ENCODE results near the gene HIGD1C.

DNA sequence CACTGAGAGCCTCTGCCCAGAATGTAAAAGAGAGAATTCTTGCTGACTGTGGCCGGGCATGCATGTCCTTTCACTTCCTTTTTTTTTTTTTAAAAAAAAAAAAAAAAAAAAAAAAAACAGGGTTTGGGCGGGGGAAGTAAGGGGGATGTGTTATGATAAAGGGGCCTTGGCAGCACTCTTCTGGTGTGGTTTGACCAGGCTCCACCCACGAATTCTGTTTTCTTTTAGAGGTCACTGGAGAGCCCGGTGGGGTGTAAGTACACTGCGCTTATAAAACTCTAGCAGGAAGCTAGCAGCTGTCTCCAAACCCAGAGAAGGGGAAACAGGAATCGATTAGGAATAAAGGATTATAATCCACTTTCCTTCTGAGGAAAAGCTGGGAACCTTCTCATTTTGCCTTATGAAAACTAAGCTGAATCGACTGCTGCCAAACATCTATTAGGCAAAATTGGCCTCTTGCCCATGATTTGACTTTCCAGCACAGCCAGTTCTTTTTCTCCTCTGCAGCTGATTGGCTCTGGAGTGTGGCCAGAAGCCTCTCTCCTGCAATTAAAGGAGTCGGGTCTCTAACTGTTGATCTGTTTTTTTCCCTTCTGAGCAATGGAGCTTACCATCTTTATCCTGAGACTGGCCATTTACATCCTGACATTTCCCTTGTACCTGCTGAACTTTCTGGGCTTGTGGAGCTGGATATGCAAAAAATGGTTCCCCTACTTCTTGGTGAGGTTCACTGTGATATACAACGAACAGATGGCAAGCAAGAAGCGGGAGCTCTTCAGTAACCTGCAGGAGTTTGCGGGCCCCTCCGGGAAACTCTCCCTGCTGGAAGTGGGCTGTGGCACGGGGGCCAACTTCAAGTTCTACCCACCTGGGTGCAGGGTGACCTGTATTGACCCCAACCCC lies 27.7 kb upstream of the HIGD1C start:
- TF ChIP-seq, protein P1, sequence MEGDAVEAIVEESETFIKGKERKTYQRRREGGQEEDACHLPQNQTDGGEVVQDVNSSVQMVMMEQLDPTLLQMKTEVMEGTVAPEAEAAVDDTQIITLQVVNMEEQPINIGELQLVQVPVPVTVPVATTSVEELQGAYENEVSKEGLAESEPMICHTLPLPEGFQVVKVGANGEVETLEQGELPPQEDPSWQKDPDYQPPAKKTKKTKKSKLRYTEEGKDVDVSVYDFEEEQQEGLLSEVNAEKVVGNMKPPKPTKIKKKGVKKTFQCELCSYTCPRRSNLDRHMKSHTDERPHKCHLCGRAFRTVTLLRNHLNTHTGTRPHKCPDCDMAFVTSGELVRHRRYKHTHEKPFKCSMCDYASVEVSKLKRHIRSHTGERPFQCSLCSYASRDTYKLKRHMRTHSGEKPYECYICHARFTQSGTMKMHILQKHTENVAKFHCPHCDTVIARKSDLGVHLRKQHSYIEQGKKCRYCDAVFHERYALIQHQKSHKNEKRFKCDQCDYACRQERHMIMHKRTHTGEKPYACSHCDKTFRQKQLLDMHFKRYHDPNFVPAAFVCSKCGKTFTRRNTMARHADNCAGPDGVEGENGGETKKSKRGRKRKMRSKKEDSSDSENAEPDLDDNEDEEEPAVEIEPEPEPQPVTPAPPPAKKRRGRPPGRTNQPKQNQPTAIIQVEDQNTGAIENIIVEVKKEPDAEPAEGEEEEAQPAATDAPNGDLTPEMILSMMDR (conservative IDR thresholded peaks at IDR 0.05; ENCODE audit: low read depth in 2 of 2) = no peak
- TF ChIP-seq POLR2AphosphoS5 (IDR thresholded peaks at IDR 0.05; ENCODE audit: low read depth) = peak; percentile 15; the same call in 1 of the 2 replicates
- no peak for TF ChIP-seq EZH2 (IDR thresholded peaks at IDR 0.05; ENCODE audit: low read depth, unreplicated experiment)
- no peak for TF ChIP-seq EZH2phosphoT487 (IDR thresholded peaks at IDR 0.05; ENCODE audit: unreplicated experiment)
- TF ChIP-seq, protein P2, sequence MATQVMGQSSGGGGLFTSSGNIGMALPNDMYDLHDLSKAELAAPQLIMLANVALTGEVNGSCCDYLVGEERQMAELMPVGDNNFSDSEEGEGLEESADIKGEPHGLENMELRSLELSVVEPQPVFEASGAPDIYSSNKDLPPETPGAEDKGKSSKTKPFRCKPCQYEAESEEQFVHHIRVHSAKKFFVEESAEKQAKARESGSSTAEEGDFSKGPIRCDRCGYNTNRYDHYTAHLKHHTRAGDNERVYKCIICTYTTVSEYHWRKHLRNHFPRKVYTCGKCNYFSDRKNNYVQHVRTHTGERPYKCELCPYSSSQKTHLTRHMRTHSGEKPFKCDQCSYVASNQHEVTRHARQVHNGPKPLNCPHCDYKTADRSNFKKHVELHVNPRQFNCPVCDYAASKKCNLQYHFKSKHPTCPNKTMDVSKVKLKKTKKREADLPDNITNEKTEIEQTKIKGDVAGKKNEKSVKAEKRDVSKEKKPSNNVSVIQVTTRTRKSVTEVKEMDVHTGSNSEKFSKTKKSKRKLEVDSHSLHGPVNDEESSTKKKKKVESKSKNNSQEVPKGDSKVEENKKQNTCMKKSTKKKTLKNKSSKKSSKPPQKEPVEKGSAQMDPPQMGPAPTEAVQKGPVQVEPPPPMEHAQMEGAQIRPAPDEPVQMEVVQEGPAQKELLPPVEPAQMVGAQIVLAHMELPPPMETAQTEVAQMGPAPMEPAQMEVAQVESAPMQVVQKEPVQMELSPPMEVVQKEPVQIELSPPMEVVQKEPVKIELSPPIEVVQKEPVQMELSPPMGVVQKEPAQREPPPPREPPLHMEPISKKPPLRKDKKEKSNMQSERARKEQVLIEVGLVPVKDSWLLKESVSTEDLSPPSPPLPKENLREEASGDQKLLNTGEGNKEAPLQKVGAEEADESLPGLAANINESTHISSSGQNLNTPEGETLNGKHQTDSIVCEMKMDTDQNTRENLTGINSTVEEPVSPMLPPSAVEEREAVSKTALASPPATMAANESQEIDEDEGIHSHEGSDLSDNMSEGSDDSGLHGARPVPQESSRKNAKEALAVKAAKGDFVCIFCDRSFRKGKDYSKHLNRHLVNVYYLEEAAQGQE (IDR thresholded peaks at IDR 0.05; ENCODE audit: unreplicated experiment) = no peak
- TF ChIP-seq CREB1 (CRISPR knock-in tag; IDR thresholded peaks at IDR 0.05; ENCODE audit: low read depth) = no peak
- 0 out of 2 replicates have a peak, but pooled peaks have one; percentile 7 for TF ChIP-seq ZNF331 (CRISPR knock-in tag; IDR thresholded peaks at IDR 0.05; ENCODE audit: low read depth)
- no peak for TF ChIP-seq JUNB (IDR thresholded peaks at IDR 0.05; ENCODE audit: unreplicated experiment)
- peak; percentile 4; the same call in 1 of the 2 replicates for TF ChIP-seq NANOG (IDR thresholded peaks at IDR 0.05; ENCODE audit: borderline replicate concordance)
- TF ChIP-seq, protein P3, sequence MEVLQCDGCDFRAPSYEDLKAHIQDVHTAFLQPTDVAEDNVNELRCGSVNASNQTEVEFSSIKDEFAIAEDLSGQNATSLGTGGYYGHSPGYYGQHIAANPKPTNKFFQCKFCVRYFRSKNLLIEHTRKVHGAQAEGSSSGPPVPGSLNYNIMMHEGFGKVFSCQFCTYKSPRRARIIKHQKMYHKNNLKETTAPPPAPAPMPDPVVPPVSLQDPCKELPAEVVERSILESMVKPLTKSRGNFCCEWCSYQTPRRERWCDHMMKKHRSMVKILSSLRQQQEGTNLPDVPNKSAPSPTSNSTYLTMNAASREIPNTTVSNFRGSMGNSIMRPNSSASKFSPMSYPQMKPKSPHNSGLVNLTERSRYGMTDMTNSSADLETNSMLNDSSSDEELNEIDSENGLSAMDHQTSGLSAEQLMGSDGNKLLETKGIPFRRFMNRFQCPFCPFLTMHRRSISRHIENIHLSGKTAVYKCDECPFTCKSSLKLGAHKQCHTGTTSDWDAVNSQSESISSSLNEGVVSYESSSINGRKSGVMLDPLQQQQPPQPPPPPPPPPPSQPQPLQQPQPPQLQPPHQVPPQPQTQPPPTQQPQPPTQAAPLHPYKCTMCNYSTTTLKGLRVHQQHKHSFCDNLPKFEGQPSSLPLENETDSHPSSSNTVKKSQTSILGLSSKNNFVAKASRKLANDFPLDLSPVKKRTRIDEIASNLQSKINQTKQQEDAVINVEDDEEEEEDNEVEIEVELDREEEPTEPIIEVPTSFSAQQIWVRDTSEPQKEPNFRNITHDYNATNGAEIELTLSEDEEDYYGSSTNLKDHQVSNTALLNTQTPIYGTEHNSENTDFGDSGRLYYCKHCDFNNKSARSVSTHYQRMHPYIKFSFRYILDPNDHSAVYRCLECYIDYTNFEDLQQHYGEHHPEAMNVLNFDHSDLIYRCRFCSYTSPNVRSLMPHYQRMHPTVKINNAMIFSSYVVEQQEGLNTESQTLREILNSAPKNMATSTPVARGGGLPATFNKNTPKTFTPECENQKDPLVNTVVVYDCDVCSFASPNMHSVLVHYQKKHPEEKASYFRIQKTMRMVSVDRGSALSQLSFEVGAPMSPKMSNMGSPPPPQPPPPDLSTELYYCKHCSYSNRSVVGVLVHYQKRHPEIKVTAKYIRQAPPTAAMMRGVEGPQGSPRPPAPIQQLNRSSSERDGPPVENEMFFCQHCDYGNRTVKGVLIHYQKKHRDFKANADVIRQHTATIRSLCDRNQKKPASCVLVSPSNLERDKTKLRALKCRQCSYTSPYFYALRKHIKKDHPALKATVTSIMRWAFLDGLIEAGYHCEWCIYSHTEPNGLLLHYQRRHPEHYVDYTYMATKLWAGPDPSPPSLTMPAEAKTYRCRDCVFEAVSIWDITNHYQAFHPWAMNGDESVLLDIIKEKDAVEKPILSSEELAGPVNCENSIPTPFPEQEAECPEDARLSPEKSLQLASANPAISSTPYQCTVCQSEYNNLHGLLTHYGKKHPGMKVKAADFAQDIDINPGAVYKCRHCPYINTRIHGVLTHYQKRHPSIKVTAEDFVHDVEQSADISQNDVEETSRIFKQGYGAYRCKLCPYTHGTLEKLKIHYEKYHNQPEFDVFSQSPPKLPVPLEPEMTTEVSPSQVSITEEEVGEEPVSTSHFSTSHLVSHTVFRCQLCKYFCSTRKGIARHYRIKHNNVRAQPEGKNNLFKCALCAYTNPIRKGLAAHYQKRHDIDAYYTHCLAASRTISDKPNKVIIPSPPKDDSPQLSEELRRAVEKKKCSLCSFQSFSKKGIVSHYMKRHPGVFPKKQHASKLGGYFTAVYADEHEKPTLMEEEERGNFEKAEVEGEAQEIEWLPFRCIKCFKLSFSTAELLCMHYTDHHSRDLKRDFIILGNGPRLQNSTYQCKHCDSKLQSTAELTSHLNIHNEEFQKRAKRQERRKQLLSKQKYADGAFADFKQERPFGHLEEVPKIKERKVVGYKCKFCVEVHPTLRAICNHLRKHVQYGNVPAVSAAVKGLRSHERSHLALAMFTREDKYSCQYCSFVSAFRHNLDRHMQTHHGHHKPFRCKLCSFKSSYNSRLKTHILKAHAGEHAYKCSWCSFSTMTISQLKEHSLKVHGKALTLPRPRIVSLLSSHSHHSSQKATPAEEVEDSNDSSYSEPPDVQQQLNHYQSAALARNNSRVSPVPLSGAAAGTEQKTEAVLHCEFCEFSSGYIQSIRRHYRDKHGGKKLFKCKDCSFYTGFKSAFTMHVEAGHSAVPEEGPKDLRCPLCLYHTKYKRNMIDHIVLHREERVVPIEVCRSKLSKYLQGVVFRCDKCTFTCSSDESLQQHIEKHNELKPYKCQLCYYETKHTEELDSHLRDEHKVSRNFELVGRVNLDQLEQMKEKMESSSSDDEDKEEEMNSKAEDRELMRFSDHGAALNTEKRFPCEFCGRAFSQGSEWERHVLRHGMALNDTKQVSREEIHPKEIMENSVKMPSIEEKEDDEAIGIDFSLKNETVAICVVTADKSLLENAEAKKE (CRISPR knock-in tag; IDR thresholded peaks at IDR 0.05) = no peak
